Central memory CD4-positive, alpha-beta T cell (primary cell): Measurements from ENCODE around the gene ITGB5.

Experiments
- DNase-seq: peaks from one replicate; pipeline ENCODE4 v3.0.0; 2022

The ITGB5 gene

GRCh38 chr3:124860599-124860998, 26.6 kb downstream of the ITGB5 start:
- no peak for DNase-seq

DNA sequence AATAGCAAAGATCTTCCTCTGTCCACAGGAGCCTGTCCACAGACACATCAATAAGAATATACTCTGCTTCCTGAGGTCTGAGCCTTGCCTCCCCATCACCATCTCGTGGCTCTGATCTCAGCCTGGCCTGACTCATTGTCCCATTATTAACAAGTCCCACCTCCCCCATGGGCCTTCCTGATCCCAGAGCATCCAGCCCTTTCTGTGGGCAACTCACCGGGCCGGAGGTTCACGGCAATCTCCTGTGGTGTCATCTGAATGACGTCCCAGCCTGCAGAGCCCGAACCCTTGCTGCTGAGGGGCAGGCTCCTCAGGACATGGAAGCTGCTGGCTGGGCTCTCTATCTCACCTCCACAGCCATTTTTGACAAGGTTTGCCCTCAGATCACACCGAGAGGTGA, 28.1 kb downstream of the ITGB5 start:
- no peak for DNase-seq

- DNase-seq = no peak
Measured at GRCh38 chr3:124858275-124858674, 28.9 kb downstream of the ITGB5 start.

DNA sequence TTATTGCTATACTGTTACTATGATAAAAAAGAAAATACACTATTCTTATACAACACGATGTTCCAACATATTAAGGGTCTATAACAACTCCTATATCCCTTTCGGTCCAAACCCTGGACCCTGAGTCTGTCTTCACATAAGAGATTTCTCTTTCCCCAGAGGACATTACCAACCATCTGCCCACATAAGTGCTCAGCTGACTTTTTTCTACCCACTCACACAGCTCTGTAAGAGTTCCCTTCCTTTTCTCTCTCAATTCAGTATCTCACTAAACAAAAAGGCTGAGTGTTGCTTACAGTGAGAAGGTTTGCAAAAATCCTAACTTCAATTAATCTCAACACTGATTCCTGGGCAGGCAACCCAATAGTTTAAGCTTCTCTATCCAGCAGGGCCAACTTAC, 30.5 kb downstream of the ITGB5 start:
- no peak for DNase-seq

DNA sequence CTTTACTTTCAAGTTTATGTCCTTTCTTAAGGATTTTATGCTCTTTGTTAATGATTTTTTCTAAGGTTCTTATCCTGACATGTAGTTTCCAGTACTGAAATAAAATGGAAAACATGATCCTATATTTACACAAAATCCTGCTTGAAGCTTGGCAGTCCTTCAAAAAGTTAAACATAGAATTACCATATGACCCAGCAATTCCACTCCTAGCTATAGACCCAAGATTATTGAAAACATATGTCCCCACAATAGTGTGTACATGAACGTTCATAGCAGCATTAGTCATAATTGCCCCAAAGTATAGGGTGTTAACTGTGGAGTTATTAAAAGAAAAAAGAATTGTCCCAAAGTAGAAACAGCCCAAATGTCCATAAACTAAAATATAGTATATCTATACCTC, 33.2 kb downstream of the ITGB5 start:
- no peak for DNase-seq

DNA sequence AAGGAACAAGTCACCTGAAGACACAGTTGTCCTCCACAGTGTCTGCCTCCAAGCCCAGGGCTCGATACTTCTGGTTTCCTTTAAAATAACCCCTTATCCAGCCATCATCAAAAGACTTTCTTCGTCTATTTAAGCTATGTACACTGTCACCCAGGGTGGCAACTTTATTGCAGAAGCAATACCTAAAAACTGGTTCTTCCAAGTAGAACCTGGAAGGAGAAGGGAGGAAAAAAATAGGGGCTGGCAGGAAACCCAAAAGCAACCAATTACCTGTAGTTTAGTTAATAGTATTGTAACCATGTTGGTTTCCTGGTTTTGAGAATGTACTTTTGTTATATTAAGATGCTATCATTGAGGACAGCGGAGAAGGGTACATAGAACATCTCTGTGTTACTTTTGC, 33.7 kb downstream of the ITGB5 start:
- no peak for DNase-seq

GRCh38 chr3:124851905-124852304, 35.3 kb downstream of the ITGB5 start:
- DNase-seq = no peak

GRCh38 chr3:124851136-124851535, 36.0 kb downstream of the ITGB5 start:
- DNase-seq = no peak

GRCh38 chr3:124850633-124851032, 36.5 kb downstream of the ITGB5 start:
- no peak for DNase-seq

GRCh38 chr3:124850212-124850611, 37.0 kb downstream of the ITGB5 start:
- no peak for DNase-seq

- DNase-seq = no peak
Measured at GRCh38 chr3:124848300-124848699, 38.9 kb downstream of the ITGB5 start.

DNA sequence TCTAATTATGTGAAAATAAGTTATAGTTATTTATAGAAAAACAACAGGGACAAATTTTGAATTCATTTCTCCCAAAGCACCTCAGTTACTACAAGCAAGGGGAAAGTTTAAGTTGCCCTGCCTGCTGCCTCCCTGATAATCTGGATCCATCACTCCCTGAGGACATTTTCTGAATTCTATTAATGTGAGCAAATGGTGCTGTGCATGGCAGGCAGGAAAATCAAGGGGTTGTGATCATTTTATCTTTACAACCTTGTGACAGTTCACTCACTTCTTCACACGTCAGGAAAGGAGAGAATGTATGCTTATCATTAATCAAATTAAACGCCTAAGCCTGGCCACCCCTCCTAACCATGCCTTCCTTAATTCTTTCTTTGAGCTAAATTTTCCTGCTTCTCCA, 39.3 kb downstream of the ITGB5 start:
- DNase-seq = no peak

GRCh38 chr3:124847051-124847450, 40.1 kb downstream of the ITGB5 start:
- DNase-seq = no peak

DNA sequence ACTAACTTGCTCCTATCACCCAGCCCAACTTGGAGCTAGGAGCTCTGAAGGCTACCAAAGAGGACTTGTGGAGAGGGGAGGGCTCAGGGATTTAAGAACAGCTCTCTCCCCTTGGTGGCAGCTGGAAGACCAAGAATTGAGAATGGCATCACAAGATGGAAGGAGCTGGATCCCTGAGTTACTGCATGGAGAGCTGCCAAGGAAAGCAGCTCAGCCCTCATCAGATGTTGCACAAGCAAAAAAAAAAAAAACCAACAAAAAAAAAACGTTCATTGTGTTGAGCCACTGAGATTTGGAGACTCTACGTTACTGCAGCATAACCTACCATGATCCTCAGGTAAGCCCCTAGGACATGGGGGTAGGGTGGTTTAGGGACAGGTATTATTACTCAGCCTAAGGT, 41.0 kb downstream of the ITGB5 start:
- DNase-seq = no peak

DNA sequence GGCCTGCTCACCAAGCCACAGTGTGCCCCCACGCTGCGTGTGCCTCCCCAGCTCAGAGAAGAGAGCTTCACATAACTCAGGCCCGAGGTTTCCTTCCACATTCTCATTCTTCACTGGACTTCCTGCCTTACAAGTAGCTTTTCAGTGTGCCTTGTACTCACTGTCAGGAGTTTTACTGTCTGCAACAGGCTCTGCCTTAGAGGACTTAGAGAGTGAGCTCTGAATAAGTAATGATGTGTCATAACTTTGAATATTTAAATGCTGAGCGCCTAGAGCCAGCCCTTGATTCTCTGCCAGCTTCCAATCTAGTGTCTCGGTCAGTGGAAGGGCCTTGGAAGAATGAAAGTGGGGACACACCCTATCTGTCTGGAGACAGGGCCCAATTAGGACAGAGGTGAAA, 41.8 kb downstream of the ITGB5 start:
- no peak for DNase-seq

DNA sequence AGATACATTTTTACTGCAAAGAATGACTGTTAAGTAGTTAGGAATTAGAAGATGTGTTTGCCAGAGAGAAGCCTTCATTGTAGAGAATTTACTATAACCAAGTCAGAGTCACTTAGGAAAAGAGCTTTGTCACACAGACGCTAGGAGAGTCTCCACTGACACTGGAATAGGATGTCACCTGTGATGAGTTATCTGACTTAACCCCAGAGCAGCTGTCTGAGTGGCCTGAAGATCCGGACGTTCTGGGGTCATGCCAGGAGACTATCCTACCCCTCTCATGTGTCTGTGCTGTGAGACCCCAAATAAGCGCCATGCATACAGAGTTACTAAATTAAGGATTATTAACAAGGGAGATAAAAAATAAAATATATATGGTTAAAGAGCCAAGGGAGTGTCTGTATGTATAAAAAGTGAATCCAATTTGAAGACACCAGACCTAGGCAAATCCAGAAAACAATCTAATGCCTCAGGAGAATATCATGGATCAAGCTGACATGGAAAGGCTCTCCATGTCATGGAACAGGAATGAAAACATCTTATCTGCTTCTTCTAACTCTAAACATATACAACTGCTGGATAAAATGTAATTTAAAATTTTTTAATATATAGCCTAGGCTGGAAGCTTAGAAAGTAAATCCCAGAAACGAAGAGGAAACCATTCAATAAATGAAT, 43.5 kb downstream of the ITGB5 start:
- DNase-seq = no peak

- DNase-seq = no peak
Measured at GRCh38 chr3:124843047-124843446, 44.1 kb downstream of the ITGB5 start.

- no peak for DNase-seq
Measured at GRCh38 chr3:124841517-124841916, 45.6 kb downstream of the ITGB5 start.

- DNase-seq = no peak
Measured at GRCh38 chr3:124840331-124840730, 46.8 kb downstream of the ITGB5 start.

DNA sequence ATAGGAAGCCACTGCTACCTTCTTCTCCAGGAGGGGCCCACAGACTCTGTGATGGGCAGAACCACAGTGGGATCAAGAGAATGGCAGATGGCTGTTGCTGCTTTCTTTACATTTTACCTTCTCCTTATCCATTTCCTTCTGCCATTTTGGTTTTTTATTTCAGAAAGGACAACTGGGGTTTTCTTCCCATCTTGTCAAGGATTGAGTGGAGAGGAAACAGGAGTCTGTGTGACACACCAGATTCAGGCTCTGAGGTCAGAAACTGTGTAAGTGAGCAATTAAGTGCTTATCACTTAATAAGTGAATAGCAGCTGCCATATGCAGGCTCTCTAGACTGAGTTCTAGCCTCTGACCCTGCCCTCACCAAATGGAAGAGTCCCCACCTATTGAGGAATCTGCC, 47.3 kb downstream of the ITGB5 start:
- no peak for DNase-seq

GRCh38 chr3:124838963-124839362, 48.2 kb downstream of the ITGB5 start:
- DNase-seq = no peak

DNA sequence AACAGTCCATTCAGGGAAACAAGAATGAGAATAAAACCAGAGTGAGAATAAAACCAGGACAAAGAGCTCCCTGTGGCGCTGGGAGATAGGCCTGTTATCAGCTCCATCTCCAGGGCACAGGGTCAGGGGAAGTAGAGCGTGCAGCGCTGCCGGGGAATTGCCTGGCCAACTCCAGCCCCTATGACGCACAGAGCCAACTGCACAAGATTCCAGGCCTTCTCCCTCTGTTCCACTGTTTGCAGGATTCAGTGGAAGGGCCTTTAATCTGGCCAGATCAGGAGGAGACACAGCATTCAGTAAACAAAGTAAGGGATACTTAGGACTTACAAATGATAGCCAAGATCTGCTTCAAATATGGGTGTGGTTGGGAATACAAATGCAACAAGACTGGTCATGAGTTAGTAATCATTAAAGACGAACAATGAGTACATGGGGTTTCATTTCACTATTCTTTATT, 49.4 kb downstream of the ITGB5 start:
- DNase-seq = no peak

GRCh38 chr3:124837065-124837464, 50.1 kb downstream of the ITGB5 start:
- DNase-seq = peak; percentile 9

DNA sequence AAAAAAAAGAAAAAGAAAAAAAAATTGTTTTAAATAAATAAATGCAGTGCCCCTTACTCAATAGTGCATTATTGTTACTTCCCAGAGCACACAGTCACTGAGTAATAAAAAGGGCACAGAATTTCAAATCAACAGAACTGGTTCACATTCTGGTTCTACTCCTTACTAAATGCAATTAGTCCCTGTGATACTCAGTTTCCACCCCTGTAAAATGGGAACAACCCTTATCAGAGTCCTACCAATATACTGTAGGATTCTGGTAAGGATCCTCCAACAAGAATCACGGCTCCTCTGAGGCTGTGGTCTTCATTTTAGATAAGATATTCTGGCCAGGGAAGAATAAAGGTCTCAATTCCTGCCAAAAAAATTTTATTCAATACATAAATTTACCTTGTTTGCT, 50.7 kb downstream of the ITGB5 start:
- DNase-seq = no peak
